Sigmoid colon (tissue), 4 donors: ENCODE measurements around the gene SDK1.

Experiments
- CTCF ChIP-seq, 4 experiments: fragments of 450-650 bp in 3 of 4; fragments of 200-600 bp in 1 of 4; IDR thresholded peaks; one replicate each; pipeline ENCODE4 v1.5.1; 2016 to 2019; ENCODE audit warnings: antibody characterized with exemption in 4 of 4, mild to moderate bottlenecking in 3 of 4, moderate library complexity in 2 of 4
- EP300 ChIP-seq, 4 donors: sonication (generic); formaldehyde crosslinking; IDR thresholded peaks; one replicate each; pipeline ENCODE4 v1.6.1; 2017; ENCODE audit warnings: antibody characterized with exemption in 4 of 4
- POLR2A ChIP-seq, 2 donors: fragments of 450-650 bp; IDR thresholded peaks; one replicate each; pipeline ENCODE4 v1.6.1; 2016; ENCODE audit warnings: antibody characterized with exemption in 2 of 2, mild to moderate bottlenecking in 2 of 2, moderate library complexity in 2 of 2
- POLR2AphosphoS5 ChIP-seq, 4 donors: sonication (generic); formaldehyde crosslinking; IDR thresholded peaks; one replicate each; pipeline ENCODE4 v1.6.1; 2017; ENCODE audit warnings: antibody characterized with exemption in 4 of 4

- TF ChIP-seq CTCF (IDR thresholded peaks at IDR 0.05) = no peak
- TF ChIP-seq POLR2A (IDR thresholded peaks at IDR 0.05) = no peak
- TF ChIP-seq POLR2AphosphoS5 (IDR thresholded peaks at IDR 0.05) = no peak
- TF ChIP-seq EP300 (IDR thresholded peaks at IDR 0.05) = no peak
These were observed 792.0 kb downstream of the SDK1 start for GRCh38 chr7:4093035-4093434.
